Activated naive CD4-positive, alpha-beta T cell treated with anti-CD3 and anti-CD28 coated beads, Interleukin-2, amount 50 U/mL, for 24 hours (primary cell): ENCODE measurements around the gene SARDH.

Experiments
- H3K27ac Mint-ChIP-seq: one replicate; pipeline ENCODE4 v1.8.0; 2021; ENCODE audit warnings: mild to moderate bottlenecking, mixed read lengths
- H3K27me3 Mint-ChIP-seq: one replicate; pipeline ENCODE4 v1.8.0; 2021; ENCODE audit warnings: mixed read lengths
- H3K36me3 Mint-ChIP-seq: one replicate; pipeline ENCODE4 v1.8.0; 2021; ENCODE audit warnings: mixed read lengths
- H3K4me1 Mint-ChIP-seq: one replicate; pipeline ENCODE4 v1.8.0; 2021; ENCODE audit warnings: mixed read lengths
- H3K4me3 Mint-ChIP-seq: one replicate; pipeline ENCODE4 v1.8.0; 2021; ENCODE audit warnings: mild to moderate bottlenecking, mixed read lengths
- H3K9me3 Mint-ChIP-seq: one replicate; pipeline ENCODE4 v1.8.0; 2021; ENCODE audit warnings: mixed read lengths

Gene SARDH

DNA sequence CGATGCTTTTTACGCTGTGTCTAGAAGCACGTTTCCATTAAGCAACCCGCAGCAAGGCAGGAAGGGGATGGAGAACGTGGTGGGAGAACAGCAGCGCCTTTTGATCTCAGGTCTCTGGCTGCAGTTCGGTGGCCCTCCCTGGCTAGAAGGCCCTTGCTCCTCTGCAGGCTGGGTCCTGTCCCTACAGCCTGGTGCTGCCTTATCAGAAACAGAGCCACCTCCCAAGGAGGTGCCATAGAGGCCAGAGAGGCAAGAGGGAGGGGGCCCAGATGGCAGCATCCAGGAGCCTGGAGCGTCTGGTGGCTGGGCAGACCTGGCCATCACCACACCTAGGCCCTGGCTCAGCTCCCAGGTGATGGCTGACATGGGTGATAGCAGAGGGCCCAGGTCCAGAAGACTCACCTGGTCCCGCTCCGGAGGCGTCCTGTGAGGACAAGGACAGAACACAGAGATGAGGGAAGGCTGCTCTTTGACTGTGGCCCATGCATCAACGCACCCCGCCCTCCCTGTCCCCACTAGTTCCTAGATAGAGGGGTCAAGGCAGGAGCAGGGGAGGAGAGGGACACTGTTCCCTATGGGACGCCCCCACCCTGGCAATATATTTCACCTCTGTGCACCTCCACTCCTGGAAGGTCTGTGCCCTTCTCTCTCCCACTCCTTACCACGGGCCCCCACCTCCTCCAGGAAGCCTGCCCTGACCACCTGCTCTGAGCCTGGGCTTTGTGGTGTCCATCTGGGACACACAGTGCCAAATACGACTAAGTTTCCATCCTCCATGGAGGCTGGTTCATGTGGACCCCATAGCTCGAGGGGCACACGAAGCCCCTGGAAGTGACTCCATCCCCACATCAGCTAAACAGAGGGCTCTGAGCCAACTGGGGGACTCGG lies 41.6 kb upstream of the SARDH start:
- Mint-ChIP-seq H3K27ac (no peak overlapping the region), H3K36me3 (no peaks in the 10 kb centered on the region), H3K27me3 (no peaks in the 10 kb centered on the region), H3K9me3 (no peaks in the 10 kb centered on the region), H3K4me1 (no peaks in the 10 kb centered on the region), H3K4me3 (no peak overlapping the region)

DNA sequence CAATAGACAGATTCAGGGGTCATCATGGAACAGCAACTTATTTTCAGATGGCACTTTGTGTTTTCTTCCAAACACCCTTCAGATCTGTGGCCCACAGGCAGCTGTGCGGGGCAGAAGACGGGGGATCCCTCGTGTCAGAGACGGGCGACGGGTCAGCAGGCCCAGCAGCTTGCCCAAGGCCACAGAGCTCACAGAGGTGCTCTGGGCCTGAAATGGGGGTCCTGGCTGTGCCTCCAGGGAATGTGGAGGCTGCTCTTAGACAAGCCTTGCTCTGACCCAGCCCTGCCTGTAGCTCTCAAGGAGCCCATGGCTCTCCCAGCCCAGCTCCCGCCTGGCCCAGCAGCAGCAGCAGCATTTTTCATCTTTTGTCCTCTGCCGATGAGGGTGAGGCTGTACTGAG lies 40.9 kb upstream of the SARDH start:
- Mint-ChIP-seq H3K4me3 (no peak overlapping the region), H3K27me3 (no peaks in the 10 kb centered on the region), H3K9me3 (no peaks in the 10 kb centered on the region), H3K36me3 (peaks cover 1% of the 10 kb centered on the region), H3K27ac (no peak overlapping the region), H3K4me1 (no peaks in the 10 kb centered on the region)

GRCh38 chr9:133778336-133779013 lies 40.3 kb upstream of the SARDH start:
- Mint-ChIP-seq H3K27ac (no peak overlapping the region), H3K36me3 (peaks cover 2% of the 10 kb centered on the region), H3K4me1 (no peaks in the 10 kb centered on the region), H3K4me3 (no peak overlapping the region), H3K27me3 (no peaks in the 10 kb centered on the region), H3K9me3 (no peaks in the 10 kb centered on the region)

- H3K4me1 Mint-ChIP-seq = no peaks in the 10 kb centered on the region
- no peaks in the 10 kb centered on the region for H3K27me3 Mint-ChIP-seq
- peaks cover 3% of the 10 kb centered on the region for H3K36me3 Mint-ChIP-seq
- H3K9me3 Mint-ChIP-seq = no peaks in the 10 kb centered on the region
- no peak overlapping the region for H3K27ac Mint-ChIP-seq
- no peak overlapping the region for H3K4me3 Mint-ChIP-seq
Observed at GRCh38 chr9:133777871-133778270, 39.7 kb upstream of the SARDH start.

DNA sequence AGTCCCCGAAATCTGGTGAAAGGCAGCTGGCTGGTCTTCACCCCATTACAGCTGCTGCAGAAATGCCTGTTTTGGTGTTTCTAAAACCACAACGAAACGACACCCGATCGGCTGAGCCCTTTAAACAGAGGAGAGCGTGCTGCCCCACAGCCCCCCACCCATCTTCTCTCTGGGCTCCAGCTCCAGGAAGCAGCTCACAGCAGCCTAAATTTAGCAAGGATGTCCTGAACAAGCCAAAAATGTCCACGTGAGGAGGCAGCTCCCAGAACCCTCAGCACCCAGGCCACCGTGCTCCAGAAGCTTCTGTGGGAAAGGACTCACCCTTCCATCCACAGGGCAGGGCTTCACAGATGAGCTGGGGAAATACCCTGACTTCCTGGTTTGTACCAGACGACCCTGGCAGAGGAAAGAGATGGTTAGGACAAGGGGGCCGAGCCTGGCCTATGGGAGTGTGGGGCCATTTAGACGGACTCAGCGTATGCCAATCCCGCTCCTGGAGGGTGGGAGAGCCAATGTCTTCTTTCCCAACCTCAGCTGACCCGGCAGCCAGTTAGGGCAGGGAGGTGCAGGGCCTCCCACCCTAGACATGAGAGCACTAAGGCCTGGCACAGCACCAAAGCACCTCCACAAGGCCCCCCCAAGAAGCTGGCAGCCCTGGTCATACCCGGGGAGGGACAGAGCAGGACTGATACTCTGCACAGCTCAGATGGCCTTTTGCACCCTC lies 39.1 kb upstream of the SARDH start:
- H3K4me1 Mint-ChIP-seq = no peaks in the 10 kb centered on the region
- H3K9me3 Mint-ChIP-seq = no peaks in the 10 kb centered on the region
- no peak overlapping the region for H3K4me3 Mint-ChIP-seq
- no peaks in the 10 kb centered on the region for H3K27me3 Mint-ChIP-seq
- peaks cover 3% of the 10 kb centered on the region for H3K36me3 Mint-ChIP-seq
- H3K27ac Mint-ChIP-seq = no peak overlapping the region

DNA sequence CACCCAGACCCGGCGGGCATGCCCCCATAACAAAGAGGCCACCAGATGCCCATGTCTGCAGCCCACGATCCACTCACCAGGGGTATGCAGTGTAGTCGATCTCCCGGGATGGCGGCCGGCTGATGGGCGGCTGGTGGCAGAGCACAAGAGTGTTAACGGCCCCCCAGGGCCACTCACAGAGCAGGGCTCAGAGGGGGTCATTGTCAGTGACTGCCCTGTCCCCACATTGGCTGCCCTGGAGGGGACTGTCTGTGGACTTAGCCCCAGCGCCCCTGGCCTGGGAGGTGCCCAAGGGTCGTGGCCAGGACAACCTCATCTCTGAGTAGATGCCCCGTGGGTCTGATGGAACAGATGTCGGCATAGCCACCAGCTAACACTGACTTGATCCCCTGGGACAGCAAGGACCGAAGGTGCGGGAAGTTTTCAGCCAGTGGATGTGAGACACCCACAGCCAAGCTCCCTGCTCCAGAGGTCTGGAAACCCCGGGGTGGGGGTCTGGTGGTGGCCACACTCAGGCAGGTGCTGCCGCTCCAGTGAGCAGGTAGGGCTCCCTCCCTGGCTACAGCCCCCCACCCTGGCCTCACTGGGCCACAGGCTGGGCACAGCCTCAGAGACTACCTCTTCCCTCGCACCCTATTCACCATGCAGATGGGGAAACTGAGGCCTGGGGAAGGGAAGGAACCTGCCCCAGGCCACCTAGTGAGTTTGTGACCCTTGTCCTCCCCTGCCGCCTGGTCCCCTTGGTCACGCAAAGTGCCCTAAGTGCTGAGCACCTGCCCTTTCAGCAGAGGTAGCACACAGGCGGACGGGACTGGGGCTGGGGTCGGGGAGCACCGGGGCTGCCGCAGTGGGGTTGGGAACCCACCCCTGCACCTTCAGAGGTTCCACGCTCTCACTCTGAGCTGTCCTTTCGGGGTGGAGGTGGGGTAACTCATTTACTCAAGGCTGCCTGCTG lies 38.1 kb upstream of the SARDH start:
- Mint-ChIP-seq H3K4me1 (no peaks in the 10 kb centered on the region), H3K27me3 (no peaks in the 10 kb centered on the region), H3K27ac (no peak overlapping the region), H3K9me3 (no peaks in the 10 kb centered on the region), H3K36me3 (peaks cover 3% of the 10 kb centered on the region), H3K4me3 (no peak overlapping the region)

GRCh38 chr9:133775291-133775690 lies 37.1 kb upstream of the SARDH start:
- H3K4me1 Mint-ChIP-seq = no peaks in the 10 kb centered on the region
- no peak overlapping the region for H3K27ac Mint-ChIP-seq
- H3K36me3 Mint-ChIP-seq = peaks cover 5% of the 10 kb centered on the region
- H3K9me3 Mint-ChIP-seq = no peaks in the 10 kb centered on the region
- H3K4me3 Mint-ChIP-seq = no peak overlapping the region
- H3K27me3 Mint-ChIP-seq = no peaks in the 10 kb centered on the region

GRCh38 chr9:133774799-133775198 lies 36.6 kb upstream of the SARDH start:
- H3K4me3 Mint-ChIP-seq = no peak overlapping the region
- H3K27me3 Mint-ChIP-seq = no peaks in the 10 kb centered on the region
- no peaks in the 10 kb centered on the region for H3K4me1 Mint-ChIP-seq
- no peaks in the 10 kb centered on the region for H3K9me3 Mint-ChIP-seq
- peaks cover 5% of the 10 kb centered on the region for H3K36me3 Mint-ChIP-seq
- no peak overlapping the region for H3K27ac Mint-ChIP-seq

- H3K36me3 Mint-ChIP-seq = peaks cover 5% of the 10 kb centered on the region
- H3K4me3 Mint-ChIP-seq = no peak overlapping the region
- no peaks in the 10 kb centered on the region for H3K9me3 Mint-ChIP-seq
- no peak overlapping the region for H3K27ac Mint-ChIP-seq
- no peaks in the 10 kb centered on the region for H3K27me3 Mint-ChIP-seq
- no peaks in the 10 kb centered on the region for H3K4me1 Mint-ChIP-seq
Observed at GRCh38 chr9:133773889-133774655, 35.9 kb upstream of the SARDH start.

DNA sequence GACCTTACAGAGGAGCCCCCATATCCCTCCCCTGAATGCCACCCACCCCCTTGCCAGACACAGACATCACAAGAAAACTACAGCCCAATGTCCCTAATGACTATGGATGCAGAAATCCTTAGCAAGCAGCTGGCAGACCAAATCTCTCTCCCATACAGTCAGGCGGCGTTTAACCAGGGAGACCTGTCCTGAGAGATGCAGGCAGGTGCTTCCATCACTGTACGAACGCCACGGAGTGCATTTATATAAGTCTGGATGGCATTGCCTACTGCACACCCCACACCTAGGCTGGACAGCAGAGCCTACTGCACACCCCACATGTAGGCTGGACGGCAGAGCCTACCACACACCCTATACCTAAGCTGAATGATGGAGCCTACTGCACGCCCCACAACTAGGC lies 34.4 kb upstream of the SARDH start:
- Mint-ChIP-seq H3K27ac (no peak overlapping the region), H3K4me1 (no peaks in the 10 kb centered on the region), H3K4me3 (no peak overlapping the region), H3K27me3 (no peaks in the 10 kb centered on the region), H3K36me3 (peaks cover 7% of the 10 kb centered on the region), H3K9me3 (no peaks in the 10 kb centered on the region)

- H3K36me3 Mint-ChIP-seq = peaks cover 8% of the 10 kb centered on the region
- no peak overlapping the region for H3K27ac Mint-ChIP-seq
- H3K9me3 Mint-ChIP-seq = no peaks in the 10 kb centered on the region
- H3K4me1 Mint-ChIP-seq = no peaks in the 10 kb centered on the region
- H3K27me3 Mint-ChIP-seq = no peaks in the 10 kb centered on the region
- no peak overlapping the region for H3K4me3 Mint-ChIP-seq
Observed at GRCh38 chr9:133771486-133772482, 33.6 kb upstream of the SARDH start.

- H3K27me3 Mint-ChIP-seq = no peaks in the 10 kb centered on the region
- H3K27ac Mint-ChIP-seq = no peak overlapping the region
- no peak overlapping the region for H3K4me3 Mint-ChIP-seq
- H3K9me3 Mint-ChIP-seq = peaks cover 6% of the 10 kb centered on the region
- H3K4me1 Mint-ChIP-seq = no peaks in the 10 kb centered on the region
- peaks cover 10% of the 10 kb centered on the region for H3K36me3 Mint-ChIP-seq
Observed at GRCh38 chr9:133770076-133770777, 32.1 kb upstream of the SARDH start.

- Mint-ChIP-seq H3K27me3 (no peaks in the 10 kb centered on the region), H3K4me1 (no peaks in the 10 kb centered on the region), H3K9me3 (peaks cover 6% of the 10 kb centered on the region), H3K36me3 (peaks cover 9% of the 10 kb centered on the region), H3K4me3 (no peak overlapping the region), H3K27ac (no peak overlapping the region)
Observed at GRCh38 chr9:133769511-133770075, 31.4 kb upstream of the SARDH start.
